Liver (tissue), 3 donors: ENCODE data around the gene EDEM2.
"Not testable (repeated sequence)": the region's sequence is repeated elsewhere in the genome, so short reads cannot be mapped to it uniquely, and the experiment has no call there.

ENCODE experiments used
- ATF3 ChIP-seq: IDR thresholded peaks from 2 replicates; pipeline ENCODE4 v1.6.1; 2016; ENCODE audit warnings: antibody characterized with exemption
- GABPA ChIP-seq, 2 donors: IDR thresholded peaks in 1 of 2; conservative IDR thresholded peaks in 1 of 2; 2 replicates each; pipeline ENCODE4 v1.6.1; 2016; ENCODE audit warnings: antibody characterized with exemption in 2 of 2, mild to moderate bottlenecking in 1 of 2, moderate library complexity in 1 of 2
- RAD21 ChIP-seq, 2 donors: IDR thresholded peaks; 2 replicates each; pipeline ENCODE4 v1.6.1; 2016; ENCODE audit warnings: antibody characterized with exemption in 2 of 2, mild to moderate bottlenecking in 2 of 2
- SP1 ChIP-seq: IDR thresholded peaks from 2 replicates; pipeline ENCODE4 v1.6.1; 2018; ENCODE audit warnings: antibody characterized with exemption, mild to moderate bottlenecking
- TAF1 ChIP-seq: conservative IDR thresholded peaks from 2 replicates; pipeline ENCODE4 v1.6.1; 2016; ENCODE audit warnings: antibody characterized with exemption, mild to moderate bottlenecking
- YY1 ChIP-seq: IDR thresholded peaks from 2 replicates; pipeline ENCODE4 v1.6.1; 2016; ENCODE audit warnings: antibody characterized with exemption, mild to moderate bottlenecking
- ZBTB33 ChIP-seq: IDR thresholded peaks from 2 replicates; pipeline ENCODE4 v1.6.1; 2016; ENCODE audit warnings: antibody characterized with exemption
- TF ChIP-seq, protein P1 (sequence below): fragments of 150-350 bp; IDR thresholded peaks from 2 replicates; pipeline ENCODE4 v1.5.1; 2017; ENCODE audit warnings: improper control_type of control experiment, low read depth, low read length; ENCODE audit not compliant: missing input control
- TF ChIP-seq, protein P2 (sequence below): IDR thresholded peaks from 2 replicates; pipeline ENCODE4 v1.6.1; 2016; ENCODE audit warnings: antibody characterized with exemption, mild to moderate bottlenecking
- donor health status: healthy.
- donor health status: healthy.

- not testable (repeated sequence) for TF ChIP-seq SP1; ZBTB33; RAD21 (IDR thresholded peaks at IDR 0.05); ATF3; TAF1; GABPA (IDR thresholded peaks at IDR 0.05 in 1 of 2, conservative IDR thresholded peaks at IDR 0.05 in 1 of 2); YY1
- TF ChIP-seq, protein P1, sequence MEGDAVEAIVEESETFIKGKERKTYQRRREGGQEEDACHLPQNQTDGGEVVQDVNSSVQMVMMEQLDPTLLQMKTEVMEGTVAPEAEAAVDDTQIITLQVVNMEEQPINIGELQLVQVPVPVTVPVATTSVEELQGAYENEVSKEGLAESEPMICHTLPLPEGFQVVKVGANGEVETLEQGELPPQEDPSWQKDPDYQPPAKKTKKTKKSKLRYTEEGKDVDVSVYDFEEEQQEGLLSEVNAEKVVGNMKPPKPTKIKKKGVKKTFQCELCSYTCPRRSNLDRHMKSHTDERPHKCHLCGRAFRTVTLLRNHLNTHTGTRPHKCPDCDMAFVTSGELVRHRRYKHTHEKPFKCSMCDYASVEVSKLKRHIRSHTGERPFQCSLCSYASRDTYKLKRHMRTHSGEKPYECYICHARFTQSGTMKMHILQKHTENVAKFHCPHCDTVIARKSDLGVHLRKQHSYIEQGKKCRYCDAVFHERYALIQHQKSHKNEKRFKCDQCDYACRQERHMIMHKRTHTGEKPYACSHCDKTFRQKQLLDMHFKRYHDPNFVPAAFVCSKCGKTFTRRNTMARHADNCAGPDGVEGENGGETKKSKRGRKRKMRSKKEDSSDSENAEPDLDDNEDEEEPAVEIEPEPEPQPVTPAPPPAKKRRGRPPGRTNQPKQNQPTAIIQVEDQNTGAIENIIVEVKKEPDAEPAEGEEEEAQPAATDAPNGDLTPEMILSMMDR, result not testable (repeated sequence)
- TF ChIP-seq, protein P2, sequence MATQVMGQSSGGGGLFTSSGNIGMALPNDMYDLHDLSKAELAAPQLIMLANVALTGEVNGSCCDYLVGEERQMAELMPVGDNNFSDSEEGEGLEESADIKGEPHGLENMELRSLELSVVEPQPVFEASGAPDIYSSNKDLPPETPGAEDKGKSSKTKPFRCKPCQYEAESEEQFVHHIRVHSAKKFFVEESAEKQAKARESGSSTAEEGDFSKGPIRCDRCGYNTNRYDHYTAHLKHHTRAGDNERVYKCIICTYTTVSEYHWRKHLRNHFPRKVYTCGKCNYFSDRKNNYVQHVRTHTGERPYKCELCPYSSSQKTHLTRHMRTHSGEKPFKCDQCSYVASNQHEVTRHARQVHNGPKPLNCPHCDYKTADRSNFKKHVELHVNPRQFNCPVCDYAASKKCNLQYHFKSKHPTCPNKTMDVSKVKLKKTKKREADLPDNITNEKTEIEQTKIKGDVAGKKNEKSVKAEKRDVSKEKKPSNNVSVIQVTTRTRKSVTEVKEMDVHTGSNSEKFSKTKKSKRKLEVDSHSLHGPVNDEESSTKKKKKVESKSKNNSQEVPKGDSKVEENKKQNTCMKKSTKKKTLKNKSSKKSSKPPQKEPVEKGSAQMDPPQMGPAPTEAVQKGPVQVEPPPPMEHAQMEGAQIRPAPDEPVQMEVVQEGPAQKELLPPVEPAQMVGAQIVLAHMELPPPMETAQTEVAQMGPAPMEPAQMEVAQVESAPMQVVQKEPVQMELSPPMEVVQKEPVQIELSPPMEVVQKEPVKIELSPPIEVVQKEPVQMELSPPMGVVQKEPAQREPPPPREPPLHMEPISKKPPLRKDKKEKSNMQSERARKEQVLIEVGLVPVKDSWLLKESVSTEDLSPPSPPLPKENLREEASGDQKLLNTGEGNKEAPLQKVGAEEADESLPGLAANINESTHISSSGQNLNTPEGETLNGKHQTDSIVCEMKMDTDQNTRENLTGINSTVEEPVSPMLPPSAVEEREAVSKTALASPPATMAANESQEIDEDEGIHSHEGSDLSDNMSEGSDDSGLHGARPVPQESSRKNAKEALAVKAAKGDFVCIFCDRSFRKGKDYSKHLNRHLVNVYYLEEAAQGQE, result not testable (repeated sequence)
Measured at GRCh38 chr20:35186691-35187289, 39.7 kb upstream of the EDEM2 start.
